Right atrium auricular region (tissue), 2 donors: Measurements from ENCODE around the gene CBFA2T3. TPM values are rescaled to one million over a fixed set of nuclear protein-coding genes. Genes with fewer than 3 reads are reported as not detected.

Experiments
- DNase-seq: peaks from one replicate; pipeline ENCODE4 v3.0.0-alpha.2; 2019; ENCODE audit warnings: low spot score
- H3K27ac ChIP-seq, 2 donors: fragments of 200-600 bp; sonication (generic); 1 replicate in 1 of 2; 2 replicates in 1 of 2; pipeline ENCODE4 v1.5.1; 2016 to 2019
- H3K27me3 ChIP-seq, 2 donors: fragments of 200-600 bp; sonication (generic); one replicate each; pipeline versions ENCODE4 v1.5.1 to v1.6.0; 2017 to 2019
- H3K36me3 ChIP-seq: fragments of 200-600 bp; sonication (generic); one replicate; pipeline ENCODE4 v1.5.1; 2016
- H3K4me1 ChIP-seq, 2 donors: fragments of 200-600 bp; sonication (generic); one replicate each; pipeline versions ENCODE4 v1.5.1 to v1.6.0; 2017 to 2019
- H3K4me3 ChIP-seq, 2 donors: fragments of 200-600 bp; sonication (generic); 1 replicate in 1 of 2; 2 replicates in 1 of 2; pipeline ENCODE4 v1.5.1; 2017 to 2019; ENCODE audit warnings: mild to moderate bottlenecking in 1 of 2, moderate library complexity in 1 of 2
- H3K9me3 ChIP-seq, 2 donors: fragments of 200-600 bp; sonication (generic); one replicate each; pipeline ENCODE4 v1.5.1; 2019
- CTCF ChIP-seq, 2 donors: fragments of 200-600 bp; sonication (generic); IDR thresholded peaks; one replicate each; pipeline ENCODE4 v1.5.1; 2019; ENCODE audit warnings: antibody characterized with exemption in 2 of 2
- total RNA-seq, 2 donors: library from RNA; depleted of rRNA; stranded (reverse); fragments of >200 nt; gene quantifications; one replicate each; pipeline ENCODE4 v1.1.0, GENCODE V29; 2016

CBFA2T3 gene
- total RNA-seq, 2 donors from 2014 or later, result 1.1 to 2.6 TPM

DNA sequence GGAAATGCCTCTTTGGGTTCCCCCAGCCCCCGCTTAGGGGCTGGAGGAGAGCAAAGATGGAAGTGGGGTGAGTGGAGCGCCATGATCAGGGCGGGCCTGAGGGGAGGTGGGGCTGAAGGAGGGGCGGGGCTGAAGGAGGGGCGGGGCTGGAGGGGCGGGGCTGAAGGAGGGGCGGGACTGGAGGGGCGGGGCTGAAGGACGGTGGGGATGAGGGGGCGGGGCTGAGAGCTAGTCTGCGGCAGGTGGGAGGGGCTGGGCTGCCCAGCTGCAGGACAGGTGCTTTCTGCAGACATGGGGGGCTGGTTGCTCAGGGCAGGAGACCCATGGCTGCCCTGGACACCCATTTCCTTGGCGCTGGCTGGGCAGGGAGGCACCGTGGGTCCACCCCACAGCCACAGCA is 71.4 kb downstream of the CBFA2T3 start:
- DNase-seq, result no peak
- H3K27ac ChIP-seq, result no peak overlapping the region
- H3K36me3 ChIP-seq, result no peaks in the 10 kb centered on the region
- no peaks in the 10 kb centered on the region for H3K9me3 ChIP-seq
- H3K4me3 ChIP-seq, result no peak overlapping the region
- H3K27me3 ChIP-seq, result no peaks in the 10 kb centered on the region
- no peak for TF ChIP-seq CTCF (IDR thresholded peaks at IDR 0.05)
- H3K4me1 ChIP-seq, result peaks cover 0 to 32% of the 10 kb centered on the region in 2 donors

GRCh38 chr16:88904676-88905365 is 72.2 kb downstream of the CBFA2T3 start:
- Histone ChIP-seq H3K9me3 (no peaks in the 10 kb centered on the region), H3K27me3 (no peaks in the 10 kb centered on the region), H3K4me1 (peaks cover 0 to 24% of the 10 kb centered on the region in 2 donors), H3K4me3 (no peak overlapping the region), H3K36me3 (no peaks in the 10 kb centered on the region), H3K27ac (no peak overlapping the region)
- DNase-seq, result no peak
- no peak for TF ChIP-seq CTCF (IDR thresholded peaks at IDR 0.05)

DNA sequence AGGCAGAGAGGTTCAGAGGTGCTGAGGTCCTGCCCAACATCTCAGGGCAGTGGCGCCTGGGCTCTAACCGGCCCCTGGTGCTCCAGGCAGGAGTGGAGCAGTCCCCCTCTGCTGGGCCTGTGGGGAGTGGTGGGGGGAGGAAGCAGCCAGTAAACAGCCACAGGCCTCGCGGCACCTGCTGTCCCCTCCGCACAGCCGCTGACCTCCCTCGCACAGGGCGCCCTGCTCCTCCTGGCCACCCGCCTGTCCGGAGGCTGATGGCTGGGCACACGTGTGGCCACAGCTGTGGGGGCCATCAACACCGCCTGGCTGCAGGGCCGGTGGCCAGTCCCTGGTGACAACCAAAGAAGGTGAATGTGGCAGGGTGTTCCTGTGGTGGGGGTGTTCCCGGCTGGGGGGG is 73.7 kb downstream of the CBFA2T3 start:
- H3K4me1 ChIP-seq, result peaks cover 0 to 14% of the 10 kb centered on the region in 2 donors
- H3K9me3 ChIP-seq, result no peaks in the 10 kb centered on the region
- no peak for DNase-seq
- no peak overlapping the region for H3K4me3 ChIP-seq
- no peak for TF ChIP-seq CTCF (IDR thresholded peaks at IDR 0.05)
- H3K27ac ChIP-seq, result no peak overlapping the region
- H3K36me3 ChIP-seq, result no peaks in the 10 kb centered on the region
- H3K27me3 ChIP-seq, result no peaks in the 10 kb centered on the region

- Histone ChIP-seq H3K36me3 (no peaks in the 10 kb centered on the region), H3K27me3 (no peaks in the 10 kb centered on the region), H3K27ac (no peak overlapping the region), H3K9me3 (no peaks in the 10 kb centered on the region), H3K4me3 (no peak overlapping the region), H3K4me1 (peaks cover 0 to 14% of the 10 kb centered on the region in 2 donors)
- DNase-seq, result no peak
- no peak for TF ChIP-seq CTCF (IDR thresholded peaks at IDR 0.05)
Observed at GRCh38 chr16:88902744-88903143, 74.3 kb downstream of the CBFA2T3 start.

GRCh38 chr16:88901718-88902337 is 75.2 kb downstream of the CBFA2T3 start:
- H3K4me1 ChIP-seq, result peaks cover 0 to 14% of the 10 kb centered on the region in 2 donors
- TF ChIP-seq CTCF (IDR thresholded peaks at IDR 0.05), result no peak
- H3K27ac ChIP-seq, result no peak overlapping the region
- peaks cover 1% of the 10 kb centered on the region for H3K36me3 ChIP-seq
- no peak for DNase-seq
- no peak overlapping the region for H3K4me3 ChIP-seq
- H3K27me3 ChIP-seq, result no peaks in the 10 kb centered on the region
- no peaks in the 10 kb centered on the region for H3K9me3 ChIP-seq
